HG02943 (cell line): ENCODE data around the gene IL27RA.

Source experiments
- ATAC-seq: cut with Tn5 transposase; IDR thresholded peaks from one replicate; pipeline ENCODE4 v1.9.1; 2021; ENCODE audit warnings: mild to moderate bottlenecking, low read depth, moderate library complexity; ENCODE audit not compliant: unreplicated experiment

Gene IL27RA

DNA sequence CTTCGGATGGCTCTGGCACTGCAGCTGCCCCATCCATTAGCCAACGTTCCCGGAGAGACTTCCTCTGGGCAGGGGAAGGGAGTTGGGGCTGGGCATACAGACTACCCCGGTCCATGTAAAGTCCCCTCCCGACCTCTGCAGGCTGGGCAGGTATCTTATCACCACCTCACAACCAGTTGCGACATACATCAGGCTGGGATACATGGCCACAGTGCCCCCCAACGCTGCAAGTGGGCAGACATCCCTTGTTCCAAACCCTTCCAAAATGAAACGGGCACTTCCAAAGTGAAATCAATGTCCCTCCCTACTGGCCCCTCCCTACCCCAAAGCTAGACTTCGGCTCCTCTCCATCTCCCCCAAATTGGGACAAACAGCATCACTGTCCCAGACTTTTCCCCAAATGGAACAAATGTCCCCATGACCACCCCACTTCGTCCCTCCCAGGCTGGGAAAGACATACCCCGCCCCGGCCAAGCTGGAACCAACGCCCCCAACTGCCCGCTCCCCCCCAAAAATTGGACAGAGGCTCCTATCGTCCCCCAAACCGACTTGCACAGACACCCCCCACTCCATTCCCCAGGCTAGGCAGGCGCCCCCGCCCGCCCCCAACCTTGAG lies 25.3 kb downstream of the IL27RA start:
- no peak for ATAC-seq

DNA sequence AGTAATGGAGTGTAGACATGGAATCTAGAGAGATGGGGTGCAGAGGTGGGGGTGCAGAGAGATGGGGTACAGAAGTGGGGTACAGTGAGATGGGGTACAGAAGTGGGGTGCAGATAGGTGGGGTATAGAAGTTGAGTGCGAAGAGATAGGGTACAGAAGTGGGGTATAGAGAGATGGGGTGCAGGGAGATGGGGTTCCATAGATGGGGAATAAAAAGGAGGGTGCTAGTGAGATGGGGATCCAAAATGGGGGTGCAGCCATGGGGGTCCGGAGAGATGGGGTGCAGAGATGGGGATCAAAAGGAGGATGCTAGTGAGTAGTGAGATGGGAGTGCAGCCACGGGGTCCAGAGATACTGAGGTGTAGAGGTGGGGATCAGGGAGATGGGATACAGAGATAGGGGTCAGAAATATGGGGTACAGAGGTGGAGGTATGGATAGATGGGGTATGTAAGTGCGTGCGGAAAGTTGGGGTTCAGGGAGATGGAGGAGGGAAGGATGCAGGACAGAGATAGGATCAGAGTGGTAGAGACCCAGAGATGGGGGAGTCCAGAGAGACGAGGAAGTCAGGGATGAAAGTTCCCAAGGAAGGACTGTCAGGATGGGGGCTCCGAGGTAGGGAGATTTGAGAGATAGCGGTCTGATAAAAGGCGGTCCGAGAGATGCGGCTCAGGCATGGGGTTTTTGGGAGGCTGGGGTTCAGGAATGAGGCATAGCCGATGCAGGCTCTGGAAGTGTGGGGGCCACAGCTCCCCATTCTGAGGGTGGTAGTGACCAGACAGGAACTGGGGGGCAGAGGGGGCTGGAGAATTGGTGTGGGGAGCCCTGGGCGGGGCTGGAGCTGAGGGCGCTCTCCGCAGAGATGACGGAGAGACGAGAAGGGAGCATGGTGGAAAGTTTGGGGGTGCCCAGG lies 26.9 kb downstream of the IL27RA start:
- no peak for ATAC-seq

DNA sequence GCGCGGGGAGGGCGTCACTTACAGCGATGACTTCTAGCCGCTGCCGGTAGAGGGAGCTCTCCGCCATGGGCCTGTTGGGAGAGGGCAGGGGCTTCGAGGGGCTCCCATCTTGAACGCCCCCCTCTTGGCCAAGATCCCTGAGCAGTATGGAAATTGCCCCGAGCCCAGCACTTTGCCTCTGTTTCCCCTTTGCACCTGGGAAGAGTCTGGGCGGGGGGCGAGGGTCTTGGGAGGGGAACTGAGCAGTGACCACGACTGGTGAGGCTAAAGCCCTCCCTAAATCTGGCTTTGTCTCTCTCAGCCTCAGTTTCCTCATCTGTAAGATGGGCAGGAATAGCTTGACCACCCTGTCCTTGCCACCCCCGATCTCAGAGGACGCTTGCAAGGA lies 27.5 kb downstream of the IL27RA start:
- no peak for ATAC-seq

DNA sequence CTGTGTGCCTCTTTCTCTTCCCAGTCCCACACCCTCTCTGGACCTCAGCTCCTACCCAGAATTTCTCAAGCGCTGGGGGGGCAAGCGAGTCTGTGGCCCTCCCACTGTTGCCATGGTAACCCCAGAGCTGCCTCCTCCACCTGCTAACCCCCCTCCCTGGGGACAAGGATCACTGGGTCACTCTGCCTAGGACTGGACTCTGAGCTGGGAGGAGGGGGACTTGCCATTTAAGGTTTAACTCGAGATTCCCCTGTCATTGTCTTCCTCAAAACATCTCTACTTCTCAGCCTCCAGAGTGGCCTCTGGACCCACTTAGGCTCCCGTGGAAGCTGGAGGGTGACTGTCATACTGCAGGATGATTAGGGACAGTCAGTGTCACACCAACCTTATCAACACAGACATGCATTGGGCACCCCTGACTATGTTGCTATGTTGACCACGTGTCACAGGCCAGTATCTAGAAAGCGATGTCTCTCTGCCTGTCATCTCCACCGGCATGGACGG lies 28.1 kb downstream of the IL27RA start:
- ATAC-seq = no peak

DNA sequence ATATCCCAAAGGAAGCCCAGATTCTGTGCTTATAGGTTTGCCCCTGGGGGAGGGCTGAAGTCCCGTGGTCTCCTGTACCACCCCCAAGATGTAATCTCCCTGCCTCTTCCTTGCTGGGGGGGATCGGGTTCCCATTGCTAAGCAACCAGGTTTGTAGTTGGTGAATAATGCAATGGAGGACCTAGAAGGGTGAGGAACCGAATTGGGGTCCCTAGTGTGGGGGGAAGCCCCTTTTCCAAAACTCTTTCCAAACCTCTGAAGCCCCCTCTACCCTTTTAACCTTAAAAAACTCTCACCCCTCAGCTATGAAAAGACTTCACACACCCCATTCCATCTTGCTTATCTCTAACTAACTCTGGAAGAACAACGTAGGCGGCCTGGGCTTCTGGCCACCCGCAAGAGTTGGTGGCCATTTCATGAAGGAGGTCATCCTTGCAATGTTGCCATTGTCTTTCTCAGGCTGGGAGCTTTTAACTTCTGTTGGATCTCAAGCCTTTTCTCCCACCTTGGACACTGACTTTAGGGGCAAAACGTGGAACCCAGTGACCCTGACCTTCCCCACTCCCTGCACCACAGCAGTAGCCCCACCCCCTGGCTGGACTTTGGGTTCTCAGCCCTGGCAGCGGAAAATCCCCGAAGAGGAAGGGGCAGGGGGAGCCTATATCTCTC lies 29.7 kb downstream of the IL27RA start:
- ATAC-seq = no peak

DNA sequence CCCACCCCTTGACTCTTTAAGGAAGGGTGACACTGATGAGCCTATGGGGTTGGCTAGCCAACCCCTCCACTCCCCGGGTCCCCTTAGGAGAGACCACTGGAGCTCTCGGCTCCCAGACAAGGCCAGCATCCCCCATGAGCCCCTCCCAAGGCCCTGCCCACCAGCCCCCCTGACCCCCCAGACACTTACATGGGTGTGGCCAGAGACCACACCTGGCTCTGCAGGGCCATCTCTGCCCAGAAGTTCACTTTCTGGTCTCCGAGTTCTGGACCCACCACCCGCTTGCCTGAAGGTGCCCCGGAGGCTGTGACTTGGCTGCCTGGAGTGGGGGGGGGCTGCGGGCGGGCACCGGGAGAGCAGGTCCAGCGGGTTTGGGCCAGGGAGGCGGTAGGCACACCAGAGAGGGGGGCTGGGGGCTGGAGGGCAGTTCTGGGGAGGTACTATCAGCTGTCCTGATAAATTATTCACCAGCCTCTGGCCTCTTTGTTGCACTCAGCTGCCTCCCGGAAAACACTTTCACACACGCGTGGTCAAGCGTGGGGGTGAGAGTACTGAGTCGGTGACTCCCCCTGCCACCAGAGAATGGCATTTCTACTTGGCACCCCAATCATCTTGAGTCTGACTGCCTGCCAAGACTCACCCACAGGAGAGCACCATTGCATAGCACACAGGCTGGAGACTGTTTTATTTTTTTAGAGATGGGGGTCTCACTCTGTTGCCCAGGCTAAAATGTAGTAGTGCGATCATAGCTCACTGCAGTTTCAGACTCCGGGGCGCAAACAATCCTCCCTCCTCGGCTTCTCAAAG lies 30.4 kb downstream of the IL27RA start, which contains the start of gene PALM3:
Gene PALM3, minus strand, starts transcription at position 326 of the 807 bp plus-strand sequence. Its CDS starts 96 bp downstream, at position 230.
- no peak for ATAC-seq

DNA sequence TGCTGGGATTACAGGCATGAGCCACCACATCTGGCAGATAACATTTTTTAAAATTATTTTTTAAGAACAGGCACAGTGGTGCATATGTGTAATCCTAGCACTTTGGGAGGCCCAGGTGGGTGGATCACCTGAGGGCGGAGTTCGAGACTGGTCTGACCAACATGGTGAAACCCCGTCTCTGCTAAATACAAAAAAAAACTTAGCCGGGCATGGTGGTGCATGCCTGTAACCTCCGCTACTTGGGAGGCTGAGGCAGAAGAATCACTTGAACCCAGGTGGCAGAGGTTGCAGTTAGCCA lies 30.9 kb downstream of the IL27RA start:
- no peak for ATAC-seq

DNA sequence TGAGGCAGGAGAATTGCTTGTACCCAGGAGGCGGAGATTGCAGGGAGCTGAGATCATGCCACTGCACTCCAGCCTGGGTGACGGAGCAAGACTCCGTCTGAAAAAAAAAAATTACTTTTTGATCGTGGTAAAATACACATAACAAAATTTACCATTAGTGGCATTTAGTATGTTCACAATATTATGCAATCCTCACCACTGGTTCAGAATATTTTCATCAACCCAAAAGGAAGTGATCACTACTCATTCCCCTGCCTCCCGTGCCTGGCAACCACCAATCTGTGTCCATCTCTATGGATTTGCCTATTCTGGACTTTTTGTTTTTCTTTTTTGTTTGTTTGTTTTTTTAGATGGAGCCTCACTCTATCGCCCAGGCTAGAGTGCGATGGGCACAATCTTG lies 31.5 kb downstream of the IL27RA start:
- no peak for ATAC-seq

DNA sequence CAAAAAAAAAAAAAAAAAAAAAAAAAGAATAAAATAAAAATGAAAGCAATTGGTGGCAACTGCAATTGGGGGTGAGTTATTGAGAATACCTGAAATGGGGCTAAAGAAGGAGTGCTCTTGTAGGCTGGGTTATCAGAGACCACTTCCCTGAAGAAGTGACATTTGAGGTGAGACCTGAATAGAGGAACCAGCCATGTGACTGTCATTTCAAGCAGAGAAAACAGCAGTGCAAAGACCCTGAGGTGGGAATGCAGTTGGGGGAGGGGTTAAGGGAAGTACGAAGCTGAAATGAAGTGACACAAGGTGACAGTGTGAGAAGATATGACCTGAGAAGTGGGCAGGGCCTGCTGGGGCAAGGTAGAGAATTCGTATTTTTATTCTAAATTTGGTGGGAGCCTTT lies 34.6 kb downstream of the IL27RA start:
- no peak for ATAC-seq

DNA sequence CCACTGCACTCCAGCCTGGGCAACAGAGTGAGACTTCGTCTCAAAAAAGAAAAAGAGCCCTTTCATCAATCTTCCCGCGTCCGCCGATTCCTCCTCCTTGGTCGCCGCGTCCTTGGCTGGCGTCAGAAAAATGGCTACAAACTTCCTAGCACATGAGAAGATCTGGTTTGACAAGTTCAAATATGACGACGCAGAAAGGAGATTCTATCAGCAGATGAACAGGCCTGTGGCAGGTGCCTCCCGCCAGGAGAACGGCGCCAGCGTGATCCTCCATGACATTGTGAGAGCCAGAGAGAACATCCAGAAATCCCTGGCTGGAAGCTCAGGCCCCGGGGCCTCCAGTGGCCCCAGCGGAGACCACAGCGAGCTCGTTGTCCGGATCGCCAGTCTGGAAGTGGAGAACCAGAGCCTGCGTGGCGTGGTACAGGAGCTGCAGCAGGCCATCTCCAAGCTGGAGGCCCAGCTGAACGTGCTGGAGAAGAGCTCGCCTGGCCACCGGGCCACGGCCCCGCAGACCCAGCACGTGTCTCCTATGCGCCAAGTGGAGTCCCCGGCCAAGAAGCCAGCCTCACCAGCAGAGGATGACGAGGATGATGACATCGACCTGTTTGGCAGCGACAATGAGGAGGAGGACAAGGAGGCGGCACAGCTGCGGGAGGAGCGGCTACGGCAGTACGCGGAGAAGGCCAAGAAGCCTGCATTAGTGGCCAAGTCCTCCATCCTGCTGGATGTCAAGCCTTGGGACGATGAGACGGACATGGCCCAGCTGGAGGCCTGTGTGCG lies 38.9 kb downstream of the IL27RA start:
- no peak for ATAC-seq

DNA sequence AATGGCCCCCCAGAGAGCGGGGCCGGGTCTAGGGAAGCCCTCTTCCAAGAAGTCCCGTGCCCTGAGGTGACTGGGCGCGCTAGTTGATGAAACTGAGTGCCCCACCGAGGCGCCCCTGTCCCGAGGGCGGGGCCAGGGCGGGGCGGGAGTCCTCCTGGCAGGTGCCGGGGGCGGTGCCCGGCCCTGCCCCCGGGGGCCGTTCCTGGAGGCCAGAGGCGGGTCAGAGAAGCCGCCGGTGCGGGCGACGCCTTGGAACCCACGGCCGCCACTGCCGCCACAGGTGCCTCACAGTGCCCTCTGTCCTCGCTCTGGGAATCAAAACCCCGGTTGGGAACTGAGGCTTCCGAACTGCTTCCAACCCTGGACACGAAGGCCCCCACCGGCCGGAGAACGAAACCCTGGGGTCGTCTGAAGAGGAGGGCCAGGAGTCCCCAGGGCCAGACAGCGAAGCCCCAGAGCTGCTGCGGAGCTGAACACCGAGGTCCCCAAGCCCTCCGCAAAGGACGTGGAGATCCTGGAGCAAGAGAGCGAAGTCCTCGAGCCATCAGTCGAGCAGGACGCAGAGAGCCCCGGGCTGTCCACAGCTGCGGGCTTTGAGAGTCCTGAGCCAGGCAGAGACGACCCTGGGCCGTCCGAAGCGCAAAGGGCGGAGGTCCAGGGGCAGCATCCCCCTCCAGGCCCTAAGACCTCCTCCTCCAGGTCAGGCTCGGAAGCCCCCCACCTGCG lies 41.1 kb downstream of the IL27RA start, which contains the start of gene MISP3:
Gene MISP3, plus strand, starts transcription at position 252 of the 726 bp plus-strand sequence. CDS start 524 bp downstream, outside the sequence.
- no peak for ATAC-seq

DNA sequence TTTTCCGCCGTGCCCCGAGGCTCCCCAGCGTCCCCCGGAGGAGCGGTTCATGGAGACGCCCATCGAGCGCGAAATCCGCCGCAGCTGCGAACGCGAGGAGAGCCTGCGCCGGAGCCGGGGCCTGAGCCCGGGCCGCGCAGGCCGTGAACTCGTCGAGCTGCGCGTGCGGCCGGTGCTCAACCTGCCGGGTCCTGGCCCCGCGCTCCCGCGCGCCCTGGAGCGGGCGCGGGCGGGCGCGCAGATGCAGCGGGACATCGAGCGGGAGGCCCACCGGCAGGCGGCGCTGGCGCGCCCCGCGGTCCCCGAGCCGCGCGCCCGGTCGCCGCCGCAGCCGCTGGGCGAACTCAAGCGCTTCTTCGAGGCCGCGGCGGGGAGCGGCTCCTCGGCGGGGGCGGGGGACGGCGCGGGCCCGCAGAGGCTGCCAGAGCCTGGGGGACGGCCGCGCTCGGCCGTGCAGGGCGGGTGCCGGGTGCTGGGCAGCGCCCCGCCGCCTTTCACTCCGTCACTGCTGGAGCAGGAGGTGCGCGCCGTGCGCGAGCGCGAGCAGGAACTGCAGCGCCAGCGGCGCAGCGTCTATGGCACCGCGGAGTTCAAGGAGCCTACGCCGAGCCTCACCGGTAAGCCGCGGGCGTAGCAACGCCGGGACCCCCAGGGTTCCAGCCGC lies 41.8 kb downstream of the IL27RA start:
- ATAC-seq = no peak

DNA sequence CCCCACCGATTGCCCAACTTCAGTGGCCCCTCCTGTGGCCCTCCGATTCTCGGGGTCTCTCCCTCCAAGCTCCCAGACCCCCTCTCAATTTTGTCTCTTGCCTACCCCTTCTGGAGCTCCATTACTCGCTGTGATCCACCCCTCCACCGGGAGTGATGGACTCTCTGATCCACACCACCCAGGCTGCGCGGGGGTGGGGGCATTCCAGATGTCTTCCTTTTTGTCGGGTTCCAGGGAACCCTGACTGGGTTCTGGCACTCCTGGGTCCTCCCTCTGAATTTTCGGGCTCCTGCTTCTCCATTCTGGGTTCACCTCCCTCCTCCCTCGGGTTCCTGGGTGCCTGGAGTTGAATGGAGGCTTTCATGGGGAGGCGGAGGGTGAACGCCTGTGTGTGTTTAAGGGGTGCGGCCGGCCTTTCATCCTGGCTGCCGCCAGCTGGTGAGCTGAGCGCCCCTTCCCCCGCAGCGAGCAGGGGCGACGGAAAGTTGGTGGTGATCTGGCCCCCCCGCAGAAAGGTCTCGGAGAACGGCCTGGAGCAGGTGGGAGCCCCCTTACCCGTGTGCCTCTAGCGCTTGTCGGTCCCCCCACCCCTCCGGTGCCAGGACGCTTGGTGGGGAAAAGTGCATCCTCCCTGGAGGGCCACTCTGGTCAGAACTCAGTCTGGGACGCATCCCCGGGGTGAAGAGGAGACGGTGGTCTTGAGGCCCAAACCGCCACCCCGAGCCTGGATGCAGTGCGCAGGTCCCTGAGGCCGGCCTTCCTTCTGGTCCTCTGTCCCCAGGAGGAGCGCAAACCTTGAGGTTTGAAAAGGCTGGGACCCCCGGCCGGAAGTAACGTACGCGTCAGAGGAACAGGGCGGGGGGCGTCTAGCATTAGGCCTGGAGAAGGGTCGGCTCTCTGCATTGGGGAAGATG lies 42.6 kb downstream of the IL27RA start:
- no peak for ATAC-seq

DNA sequence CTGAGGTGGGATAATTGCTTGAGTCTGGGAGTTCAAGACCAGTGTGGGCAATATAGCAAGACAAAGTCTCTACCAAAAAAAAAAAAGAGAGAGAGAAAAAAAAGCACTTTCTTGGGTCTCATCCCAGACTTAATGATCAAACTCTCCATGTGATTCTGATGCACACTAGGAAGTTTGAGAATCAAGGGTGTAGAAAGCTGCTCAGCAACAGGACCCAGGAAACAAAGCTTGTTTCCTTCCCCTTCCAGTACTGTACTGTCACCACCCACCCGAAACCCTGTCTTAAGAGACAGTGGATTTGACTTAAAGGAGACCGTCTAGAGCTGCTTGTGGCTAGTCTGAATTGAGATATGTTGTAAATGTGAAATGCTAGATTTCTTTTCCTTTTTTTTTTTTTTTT lies 46.8 kb downstream of the IL27RA start:
- ATAC-seq = no peak

DNA sequence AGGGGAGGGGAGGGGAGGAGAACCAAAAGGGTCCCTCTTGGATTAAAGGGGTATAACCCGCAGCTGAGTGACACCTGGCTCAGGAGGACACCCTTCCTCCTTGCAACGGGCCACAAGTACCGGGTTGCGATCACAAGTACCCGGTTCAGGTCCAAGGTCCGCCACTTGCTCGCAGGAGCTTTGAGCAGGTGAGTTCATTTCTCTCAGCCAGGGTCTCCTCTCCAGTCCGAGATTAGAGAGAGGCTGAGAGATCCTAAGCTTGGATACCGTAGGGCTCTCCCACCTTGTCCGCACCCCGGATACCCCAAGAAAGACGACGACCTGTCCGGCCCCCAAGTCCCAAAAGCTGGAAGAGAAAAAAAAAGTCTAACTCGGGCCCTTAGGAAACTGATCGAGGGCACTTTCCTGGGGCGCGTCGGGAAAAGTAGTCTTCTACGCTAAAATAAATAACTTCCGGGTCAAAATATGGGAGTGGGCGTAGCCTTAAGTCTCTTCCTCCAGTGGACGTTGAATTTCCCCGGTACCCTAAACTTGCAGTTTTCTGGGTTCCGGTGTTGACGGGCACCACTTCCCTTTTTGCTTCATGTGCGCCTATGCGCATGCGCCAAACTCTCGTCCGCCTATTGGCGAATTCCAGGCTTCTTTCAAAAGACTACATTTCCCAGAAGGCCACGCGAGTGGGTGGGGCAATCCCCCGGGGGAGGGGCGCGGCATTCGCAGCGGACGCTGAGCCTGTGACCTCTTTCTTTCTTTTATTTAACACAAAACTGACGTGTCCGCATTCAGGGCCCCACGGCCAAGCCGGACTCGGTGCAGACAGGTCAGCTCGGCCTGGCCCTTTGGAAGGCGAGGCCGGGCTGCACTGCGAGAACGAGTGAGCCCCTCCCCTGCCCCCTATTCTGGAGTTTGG lies 49.6 kb downstream of the IL27RA start:
- peak; percentile 80 for ATAC-seq
